ENCODE results near the gene RTEL1.

- peak; percentile 47 to 64 (median 63) for TF ChIP-seq POLR2A (IDR thresholded peaks at IDR 0.05)
- TF ChIP-seq, protein P1, sequence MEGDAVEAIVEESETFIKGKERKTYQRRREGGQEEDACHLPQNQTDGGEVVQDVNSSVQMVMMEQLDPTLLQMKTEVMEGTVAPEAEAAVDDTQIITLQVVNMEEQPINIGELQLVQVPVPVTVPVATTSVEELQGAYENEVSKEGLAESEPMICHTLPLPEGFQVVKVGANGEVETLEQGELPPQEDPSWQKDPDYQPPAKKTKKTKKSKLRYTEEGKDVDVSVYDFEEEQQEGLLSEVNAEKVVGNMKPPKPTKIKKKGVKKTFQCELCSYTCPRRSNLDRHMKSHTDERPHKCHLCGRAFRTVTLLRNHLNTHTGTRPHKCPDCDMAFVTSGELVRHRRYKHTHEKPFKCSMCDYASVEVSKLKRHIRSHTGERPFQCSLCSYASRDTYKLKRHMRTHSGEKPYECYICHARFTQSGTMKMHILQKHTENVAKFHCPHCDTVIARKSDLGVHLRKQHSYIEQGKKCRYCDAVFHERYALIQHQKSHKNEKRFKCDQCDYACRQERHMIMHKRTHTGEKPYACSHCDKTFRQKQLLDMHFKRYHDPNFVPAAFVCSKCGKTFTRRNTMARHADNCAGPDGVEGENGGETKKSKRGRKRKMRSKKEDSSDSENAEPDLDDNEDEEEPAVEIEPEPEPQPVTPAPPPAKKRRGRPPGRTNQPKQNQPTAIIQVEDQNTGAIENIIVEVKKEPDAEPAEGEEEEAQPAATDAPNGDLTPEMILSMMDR (IDR thresholded peaks at IDR 0.05): peak; percentile 29 to 84 (median 70)
These were observed 16.2 kb upstream of the RTEL1 start for GRCh38 chr20:63641792-63642523.

All from body of pancreas (tissue), 4 donors.